ENCODE data around the gene OR1J2. TPM values are rescaled to one million over a fixed set of nuclear protein-coding genes. Genes with fewer than 3 reads are reported as not detected.
"Not testable (repeated sequence)": the region's sequence is repeated elsewhere in the genome, so short reads cannot be mapped to it uniquely, and the experiment has no call there.

OR1J2 gene
- total and polyA plus RNA-seq, 3 donors from 2014 or later = 0.62 to 1.6 TPM; not detected in 1

DNA sequence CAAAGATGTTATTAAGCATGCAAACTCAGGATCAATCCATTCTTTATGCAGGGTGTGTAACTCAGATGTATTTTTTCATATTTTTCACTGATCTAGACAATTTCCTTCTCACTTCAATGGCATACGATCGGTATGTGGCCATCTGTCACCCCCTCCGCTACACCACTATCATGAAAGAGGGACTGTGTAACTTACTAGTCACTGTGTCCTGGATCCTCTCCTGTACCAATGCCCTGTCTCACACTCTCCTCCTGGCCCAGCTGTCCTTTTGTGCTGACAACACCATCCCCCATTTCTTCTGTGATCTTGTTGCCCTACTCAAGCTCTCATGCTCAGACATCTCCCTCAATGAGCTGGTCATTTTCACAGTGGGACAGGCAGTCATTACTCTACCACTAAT is 8.8 kb downstream of the OR1J2 start:
- Histone ChIP-seq H3K36me3 (ENCODE audit: low read depth, missing control alignments) (no peaks in the 10 kb centered on the region), H3K9me3 (no peaks in the 10 kb centered on the region), H3K27ac (no peak overlapping the region), H3K4me1 (no peaks in the 10 kb centered on the region), H3K4me3 (no peak overlapping the region), H3K27me3 (no peaks in the 10 kb centered on the region)
- intact Hi-C loops (cut with DNase I; ENCODE audit: low total_unique reads) = no loop called here
- WGBS, 2 donors = 86 to 91% methylated on average over 3 of the region's 3 CpGs
- DNase-seq = no peak
- no peak for TF ChIP-seq POLR2A (IDR thresholded peaks at IDR 0.05)
- TF ChIP-seq, protein P1, sequence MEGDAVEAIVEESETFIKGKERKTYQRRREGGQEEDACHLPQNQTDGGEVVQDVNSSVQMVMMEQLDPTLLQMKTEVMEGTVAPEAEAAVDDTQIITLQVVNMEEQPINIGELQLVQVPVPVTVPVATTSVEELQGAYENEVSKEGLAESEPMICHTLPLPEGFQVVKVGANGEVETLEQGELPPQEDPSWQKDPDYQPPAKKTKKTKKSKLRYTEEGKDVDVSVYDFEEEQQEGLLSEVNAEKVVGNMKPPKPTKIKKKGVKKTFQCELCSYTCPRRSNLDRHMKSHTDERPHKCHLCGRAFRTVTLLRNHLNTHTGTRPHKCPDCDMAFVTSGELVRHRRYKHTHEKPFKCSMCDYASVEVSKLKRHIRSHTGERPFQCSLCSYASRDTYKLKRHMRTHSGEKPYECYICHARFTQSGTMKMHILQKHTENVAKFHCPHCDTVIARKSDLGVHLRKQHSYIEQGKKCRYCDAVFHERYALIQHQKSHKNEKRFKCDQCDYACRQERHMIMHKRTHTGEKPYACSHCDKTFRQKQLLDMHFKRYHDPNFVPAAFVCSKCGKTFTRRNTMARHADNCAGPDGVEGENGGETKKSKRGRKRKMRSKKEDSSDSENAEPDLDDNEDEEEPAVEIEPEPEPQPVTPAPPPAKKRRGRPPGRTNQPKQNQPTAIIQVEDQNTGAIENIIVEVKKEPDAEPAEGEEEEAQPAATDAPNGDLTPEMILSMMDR (IDR thresholded peaks at IDR 0.05) = no peak

DNA sequence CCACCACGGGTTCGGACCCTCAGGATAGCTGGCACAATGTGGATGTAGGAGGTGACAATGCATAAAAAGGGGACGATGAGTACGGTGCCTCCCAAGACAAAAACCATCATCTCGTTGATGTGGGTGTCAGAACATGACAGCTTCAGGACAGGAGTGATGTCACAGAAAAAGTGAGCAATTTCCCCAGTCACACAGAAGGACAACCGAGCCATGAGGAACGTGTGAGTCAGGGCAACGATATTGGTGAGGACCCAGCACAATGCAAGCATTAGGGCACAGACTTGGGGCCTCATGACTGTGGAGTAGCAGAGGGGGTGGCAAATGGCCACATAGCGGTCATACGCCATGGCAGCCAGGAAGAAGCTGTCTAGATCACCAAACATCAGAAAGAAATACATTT is 16.0 kb downstream of the OR1J2 start:
- DNase-seq = no peak
- no peak overlapping the region for H3K27ac ChIP-seq
- no peaks in the 10 kb centered on the region for H3K36me3 ChIP-seq (ENCODE audit: low read depth, missing control alignments)
- no peaks in the 10 kb centered on the region for H3K27me3 ChIP-seq
- intact Hi-C loops (cut with DNase I; ENCODE audit: low total_unique reads) = no loop called here
- no peaks in the 10 kb centered on the region for H3K4me1 ChIP-seq
- H3K4me3 ChIP-seq = no peak overlapping the region
- 88% methylated on average over 8 to 10 of the region's 10 CpGs for WGBS, 2 donors
- H3K9me3 ChIP-seq = no peaks in the 10 kb centered on the region
- TF ChIP-seq POLR2A (IDR thresholded peaks at IDR 0.05) = no peak
- TF ChIP-seq, protein P1 (IDR thresholded peaks at IDR 0.05) = no peak

DNA sequence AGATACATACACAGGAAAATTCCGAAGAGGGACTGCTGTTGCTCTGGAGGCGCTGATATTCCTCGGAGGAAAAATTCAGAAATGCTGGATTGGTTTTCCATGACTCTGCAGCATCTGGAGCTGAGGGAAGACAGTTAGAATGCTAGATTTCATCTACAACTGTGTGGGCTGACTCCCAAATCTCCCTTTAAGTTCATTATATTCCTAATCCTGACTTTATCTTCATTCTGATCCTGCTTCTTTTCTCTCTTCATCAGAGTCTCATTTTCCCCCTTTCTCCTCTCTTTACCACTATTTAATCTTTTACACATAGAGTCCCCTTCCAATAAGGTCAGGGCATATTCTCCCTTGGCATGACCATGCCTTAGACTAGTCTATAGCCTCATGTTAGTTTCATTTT is 16.6 kb downstream of the OR1J2 start, which contains the start of gene OR1N1:
Gene OR1N1 (minus strand): TSS at position 101 of the 400 bp plus-strand sequence. CDS start 0 bp downstream, at position 101.
- H3K27me3 ChIP-seq = no peaks in the 10 kb centered on the region
- H3K4me3 ChIP-seq = no peak within 1 kb of the TSS
- no peak within 1 kb of the TSS for H3K27ac ChIP-seq
- no peaks in the 10 kb centered on the region for H3K4me1 ChIP-seq
- H3K36me3 ChIP-seq (ENCODE audit: low read depth, missing control alignments) = no peaks in the 10 kb centered on the region
- intact Hi-C loops (cut with DNase I; ENCODE audit: low total_unique reads) = no loop called here
- DNase-seq = no peak
- TF ChIP-seq, protein P1 (IDR thresholded peaks at IDR 0.05) = no peak
- WGBS, 2 donors = 85 to 94% methylated on average over 3 of the region's 3 CpGs
- H3K9me3 ChIP-seq = no peaks in the 10 kb centered on the region

DNA sequence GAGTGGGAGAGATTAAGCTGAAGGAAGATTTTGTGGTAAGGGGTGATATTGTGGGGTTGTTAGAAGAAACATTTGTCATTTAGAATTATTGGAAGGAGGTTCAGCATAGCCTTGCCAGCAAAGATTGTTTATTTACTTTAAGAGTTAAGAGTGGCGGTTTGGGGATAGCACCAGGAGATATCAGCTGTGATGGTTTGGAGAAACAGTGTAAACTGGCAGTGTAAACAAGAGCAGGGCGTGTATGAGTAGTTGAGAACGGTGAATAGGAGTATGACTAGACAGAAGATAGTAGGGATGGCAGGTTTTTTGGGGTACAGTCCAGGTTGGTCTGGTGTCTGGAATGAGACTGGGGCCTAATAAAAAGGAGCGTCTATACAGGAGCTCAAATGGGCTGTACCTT is 20.6 kb downstream of the OR1J2 start:
- intact Hi-C loops (cut with DNase I; ENCODE audit: low total_unique reads); H3K36me3 ChIP-seq (ENCODE audit: low read depth, missing control alignments); H3K4me3 ChIP-seq; H3K27me3 ChIP-seq; H3K9me3 ChIP-seq; DNase-seq; H3K4me1 ChIP-seq; H3K27ac ChIP-seq: not testable (repeated sequence)
- WGBS, 2 donors = 77 to 78% methylated on average over 4 of the region's 4 CpGs

DNA sequence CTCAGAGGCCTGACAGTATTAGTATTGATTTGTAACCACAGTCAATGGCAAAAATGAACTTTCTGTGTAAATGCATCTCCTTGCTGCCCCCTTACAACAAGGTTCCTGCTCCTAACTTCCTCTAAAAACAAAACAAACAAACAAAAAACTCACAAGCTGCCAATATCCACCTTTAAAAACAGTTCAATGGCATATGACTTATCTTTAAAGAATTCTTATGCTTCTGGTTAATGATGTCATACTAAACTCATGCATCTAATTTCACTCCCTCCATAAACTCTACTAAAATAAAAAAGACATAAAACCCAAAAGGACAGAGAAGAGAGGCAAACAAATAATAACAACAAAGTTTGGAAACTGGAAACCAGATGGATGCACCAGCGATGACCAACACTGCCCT is 25.5 kb downstream of the OR1J2 start:
- H3K27me3 ChIP-seq = no peaks in the 10 kb centered on the region
- no peaks in the 10 kb centered on the region for H3K4me1 ChIP-seq
- DNase-seq = no peak
- intact Hi-C loops (cut with DNase I; ENCODE audit: low total_unique reads) = no loop called here
- no peak for TF ChIP-seq POLR2A (IDR thresholded peaks at IDR 0.05)
- TF ChIP-seq, protein P1 (IDR thresholded peaks at IDR 0.05) = no peak
- 98 to 100% methylated on average over 1 of the region's 1 CpG for WGBS, 2 donors
- H3K27ac ChIP-seq = no peak overlapping the region
- no peak overlapping the region for H3K4me3 ChIP-seq
- H3K36me3 ChIP-seq (ENCODE audit: low read depth, missing control alignments) = no peaks in the 10 kb centered on the region
- H3K9me3 ChIP-seq = no peaks in the 10 kb centered on the region

DNA sequence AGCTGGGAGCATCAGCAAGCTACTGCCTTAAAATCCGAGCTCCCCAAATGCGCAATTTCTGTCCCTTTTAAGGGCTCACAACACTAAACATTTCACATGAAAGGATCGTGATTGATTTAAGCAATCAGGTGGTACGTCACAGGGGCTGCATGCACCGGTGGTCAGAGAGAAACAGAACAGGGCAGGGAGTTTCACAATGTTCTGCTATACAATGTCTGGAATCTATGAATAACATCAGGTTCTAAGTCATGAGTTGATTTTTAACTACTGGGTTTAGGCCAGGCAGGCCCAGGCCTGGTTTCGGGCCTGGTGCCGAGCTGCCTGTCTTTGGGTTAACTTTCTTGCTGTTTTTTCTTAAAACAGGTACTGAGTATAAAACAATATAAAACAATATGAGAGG is 26.5 kb downstream of the OR1J2 start:
- H3K27me3 ChIP-seq; DNase-seq; H3K4me3 ChIP-seq; H3K9me3 ChIP-seq; H3K4me1 ChIP-seq; H3K36me3 ChIP-seq (ENCODE audit: low read depth, missing control alignments); intact Hi-C loops (cut with DNase I; ENCODE audit: low total_unique reads); H3K27ac ChIP-seq: not testable (repeated sequence)
- WGBS, 2 donors = 66 to 68% methylated on average over 7 of the region's 7 CpGs

Data from testis (tissue), 3 donors.